ENCODE data around the gene SAYSD1. TPM values are rescaled to one million over a fixed set of nuclear protein-coding genes. Genes with fewer than 3 reads are reported as not detected.

The SAYSD1 gene
- total RNA-seq, 1 experiment from 2014 or later = 7.3 TPM

- no peak for DNase-seq (ENCODE audit: low read depth)
These were observed 56.4 kb downstream of the SAYSD1 start for GRCh38 chr6:39058471-39059147.

DNA sequence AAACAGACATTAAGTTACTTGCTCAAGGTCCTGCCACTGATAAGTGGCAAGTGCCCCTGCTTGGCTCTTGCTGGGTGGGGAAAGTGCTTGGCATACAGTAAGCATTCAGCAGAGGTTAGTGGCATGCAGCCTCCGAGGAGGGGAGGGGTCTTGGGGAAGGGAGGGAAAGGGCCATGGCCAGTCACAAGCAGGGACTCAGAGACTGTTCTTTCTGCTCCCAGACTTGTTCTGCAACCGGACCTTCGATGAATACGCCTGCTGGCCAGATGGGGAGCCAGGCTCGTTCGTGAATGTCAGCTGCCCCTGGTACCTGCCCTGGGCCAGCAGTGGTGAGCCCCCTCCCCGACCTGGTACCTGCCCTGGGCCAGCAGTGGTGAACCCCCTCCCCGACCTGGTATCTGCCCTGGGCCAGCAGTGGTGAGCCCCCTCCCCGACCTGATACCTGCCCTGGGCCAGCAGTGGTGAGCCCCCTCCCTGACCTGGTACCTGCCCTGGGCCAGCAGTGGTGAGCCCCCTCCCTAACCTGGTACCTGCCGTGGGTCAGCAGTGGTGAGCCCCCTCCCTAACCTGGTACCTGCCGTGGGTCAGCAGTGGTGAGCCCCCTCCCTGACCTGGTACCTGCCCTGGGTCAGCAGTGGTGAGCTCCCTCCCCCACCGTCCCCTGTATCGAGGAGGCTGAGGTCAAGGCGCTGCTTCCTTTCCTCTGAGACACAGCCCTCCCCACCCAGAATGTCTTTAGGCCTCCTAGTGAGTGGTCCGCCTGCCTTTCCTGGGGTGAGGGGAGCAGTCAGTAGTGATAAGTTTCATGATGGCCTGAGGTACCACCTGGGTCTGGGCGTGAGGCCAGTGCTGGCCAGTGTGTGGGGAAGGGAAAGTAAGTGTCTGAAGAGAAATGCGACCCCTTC lies 57.5 kb downstream of the SAYSD1 start:
- DNase-seq (ENCODE audit: low read depth) = no peak

DNA sequence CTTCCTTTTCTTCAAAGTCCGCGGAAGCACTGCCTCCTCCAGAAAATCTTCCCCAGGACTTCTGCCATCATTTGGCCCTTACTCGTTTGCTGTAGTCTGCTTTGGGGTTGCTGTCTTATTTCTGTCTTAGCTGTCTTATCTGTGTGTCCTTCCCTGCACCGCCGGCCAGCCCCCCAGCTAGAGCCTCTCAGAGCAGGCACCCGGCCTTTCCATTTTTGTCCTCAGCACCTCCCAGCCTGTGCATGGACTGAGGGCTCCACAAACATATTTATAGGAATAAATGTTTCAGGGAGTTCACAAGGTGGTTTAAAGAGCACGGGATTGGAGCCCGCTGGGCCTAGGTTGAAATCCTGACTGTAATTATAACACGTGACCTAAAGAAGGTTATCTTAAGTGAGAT lies 58.3 kb downstream of the SAYSD1 start:
- DNase-seq (ENCODE audit: low read depth) = no peak

- no peak for DNase-seq (ENCODE audit: low read depth)
These were observed 58.8 kb downstream of the SAYSD1 start for GRCh38 chr6:39056191-39056590.

- no peak for DNase-seq (ENCODE audit: low read depth)
These were observed 59.3 kb downstream of the SAYSD1 start for GRCh38 chr6:39055661-39056060.

GRCh38 chr6:39054577-39055142 lies 60.3 kb downstream of the SAYSD1 start:
- no peak for DNase-seq (ENCODE audit: low read depth)

Other genes with a start within 250 kb of the SAYSD1 start
- not detected in 2 replicates for gene GLP1R, start 66.4 kb downstream of the SAYSD1 start, total RNA-seq (2014; rRNA removed; shearing (Covaris generic))
- not detected in 2 replicates for gene KCNK5, start 114.3 kb upstream of the SAYSD1 start, total RNA-seq (2014; rRNA removed; shearing (Covaris generic))
- not detected in 2 replicates for gene KCNK17, start 199.2 kb upstream of the SAYSD1 start, total RNA-seq (2014; rRNA removed; shearing (Covaris generic))
- not detected in 2 replicates for gene KCNK16, start 207.5 kb upstream of the SAYSD1 start, total RNA-seq (2014; rRNA removed; shearing (Covaris generic))